Loucy (cell line): ENCODE data around the gene PRSS1.
"Not testable (repeated sequence)": the region's sequence is repeated elsewhere in the genome, so short reads cannot be mapped to it uniquely, and the experiment has no call there.

Experiments
- H2AFZ ChIP-seq: fragments of 200-600 bp; sonication (generic); 2 replicates; pipeline ENCODE4 v1.6.0; 2016; ENCODE audit warnings: antibody characterized with exemption, mild to moderate bottlenecking, low read length, moderate library complexity
- H3F3A ChIP-seq: fragments of 200-600 bp; 2 replicates; pipeline ENCODE4 v1.6.0; 2016; ENCODE audit warnings: antibody characterized with exemption, low read depth, mild to moderate bottlenecking
- H3K27me3 ChIP-seq: fragments of 200-600 bp; sonication (generic); 2 replicates; pipeline ENCODE4 v1.6.1; 2014; ENCODE audit warnings: low read length, mild to moderate bottlenecking; ENCODE audit not compliant: insufficient read depth, poor library complexity, severe bottlenecking
- H3K36me3 ChIP-seq: fragments of 200-600 bp; sonication (generic); 2 replicates; pipeline ENCODE4 v1.6.1; 2016; ENCODE audit warnings: low read length; ENCODE audit not compliant: insufficient read depth
- H3K4me1 ChIP-seq: fragments of 200-600 bp; sonication (generic); 2 replicates; pipeline ENCODE4 v1.5.1; 2014; ENCODE audit warnings: low read length, mild to moderate bottlenecking; ENCODE audit not compliant: insufficient read depth, poor library complexity, severe bottlenecking
- H3K4me2 ChIP-seq: fragments of 200-600 bp; sonication (generic); 2 replicates; pipeline ENCODE4 v1.6.0; 2014; ENCODE audit warnings: antibody characterized with exemption, low read length, low read depth, mild to moderate bottlenecking; ENCODE audit not compliant: poor library complexity, severe bottlenecking
- H3K4me3 ChIP-seq: fragments of 200-600 bp; sonication (generic); 2 replicates; pipeline ENCODE4 v1.5.1; 2014; ENCODE audit warnings: low read length, mild to moderate bottlenecking, mixed read lengths; ENCODE audit not compliant: poor library complexity, severe bottlenecking
- H3K79me2 ChIP-seq: fragments of 200-600 bp; sonication (generic); 2 replicates; pipeline ENCODE4 v1.6.1; 2014; ENCODE audit warnings: low read length; ENCODE audit not compliant: insufficient read depth
- H3K9ac ChIP-seq: fragments of 200-600 bp; sonication (generic); 2 replicates; pipeline ENCODE4 v1.6.0; 2014; ENCODE audit warnings: mild to moderate bottlenecking, low read depth, low read length, moderate library complexity; ENCODE audit not compliant: poor library complexity, severe bottlenecking
- H3K9me2 ChIP-seq: fragments of 200-600 bp; sonication (generic); replicated peaks from 2 replicates; pipeline ENCODE4 v1.6.1; 2016; ENCODE audit warnings: low read depth, low read length, mixed read lengths
- H3K9me3 ChIP-seq: fragments of 200-600 bp; sonication (generic); 2 replicates; pipeline ENCODE4 v1.6.1; 2014; ENCODE audit warnings: mild to moderate bottlenecking, antibody characterized with exemption, low read length, low read depth; ENCODE audit not compliant: insufficient read depth
- H4K20me1 ChIP-seq: fragments of 200-600 bp; sonication (generic); 2 replicates; pipeline ENCODE4 v1.6.0; 2014; ENCODE audit warnings: antibody characterized with exemption, low read length, mild to moderate bottlenecking; ENCODE audit not compliant: insufficient read depth, poor library complexity, severe bottlenecking
- CTCF ChIP-seq: fragments of 200-600 bp; sonication (generic); conservative IDR thresholded peaks from 2 replicates; pipeline ENCODE4 v1.5.1; 2014; ENCODE audit warnings: mild to moderate bottlenecking, antibody characterized with exemption, low read length
- EZH2phosphoT487 ChIP-seq: fragments of 200-600 bp; IDR thresholded peaks from 2 replicates; pipeline ENCODE4 v1.6.1; 2018; ENCODE audit warnings: antibody characterized with exemption, mild to moderate bottlenecking, moderate library complexity, borderline replicate concordance

The PRSS1 gene

DNA sequence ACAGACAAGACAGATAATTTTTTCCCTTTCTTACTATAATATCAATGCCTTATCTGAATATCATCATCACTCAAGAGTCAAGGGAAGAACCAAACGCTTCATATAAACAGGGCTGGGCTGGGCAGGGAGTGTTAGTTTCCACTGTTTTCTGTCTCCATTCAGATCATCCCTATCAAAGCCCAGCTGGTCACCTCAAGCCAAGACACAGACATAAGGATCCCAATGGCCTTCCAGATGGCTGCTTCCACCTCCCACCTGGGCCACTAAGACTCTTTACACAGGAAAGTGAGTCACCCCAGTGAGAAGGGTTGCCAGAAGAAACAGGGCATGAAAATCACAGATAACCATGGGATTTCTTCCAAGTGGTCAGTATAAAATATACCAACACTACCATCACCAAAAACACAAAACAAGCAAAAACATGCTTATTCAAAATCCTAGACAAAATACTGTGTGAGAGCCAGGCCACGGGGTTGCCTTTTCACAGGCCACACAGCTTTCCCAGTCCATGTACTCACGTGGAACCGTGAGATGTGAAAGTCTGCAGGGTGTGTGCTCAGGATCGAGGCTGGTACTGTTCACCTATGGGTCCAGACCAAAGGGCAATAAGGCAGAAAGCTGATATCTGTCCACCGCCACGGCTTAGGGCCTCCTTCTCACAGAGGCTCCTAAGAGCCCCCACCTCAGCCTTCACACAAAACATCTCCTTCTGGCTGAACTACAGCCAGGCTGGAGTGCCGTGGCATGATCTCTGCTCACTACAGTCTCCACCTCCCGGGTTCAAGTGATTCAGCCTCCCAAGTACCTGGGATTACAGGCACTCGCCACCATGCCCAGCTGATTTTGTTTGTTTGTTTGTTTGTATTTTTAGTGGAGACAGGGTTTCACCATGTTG, 5.7 kb downstream of the PRSS1 start:
- Histone ChIP-seq H3K4me2 (no peak overlapping the region), H3F3A (no peaks in the 10 kb centered on the region), H3K4me1 (no peaks in the 10 kb centered on the region), H3K79me2 (no peaks in the 10 kb centered on the region), H3K9ac (no peak overlapping the region), H3K4me3 (no peak overlapping the region), H2AFZ (no peak overlapping the region), H3K36me3 (no peaks in the 10 kb centered on the region), H4K20me1 (no peaks in the 10 kb centered on the region), H3K27me3 (no peaks in the 10 kb centered on the region), H3K9me2 (no peaks in the 10 kb centered on the region), H3K9me3 (no peaks in the 10 kb centered on the region)
- TF ChIP-seq CTCF (no peak), EZH2phosphoT487 (no peak)

GRCh38 chr7:142758312-142758711, 9.0 kb downstream of the PRSS1 start:
- not testable (repeated sequence) for H3F3A ChIP-seq, H3K9me2 ChIP-seq, H3K27me3 ChIP-seq, H2AFZ ChIP-seq, H3K4me2 ChIP-seq, H3K9ac ChIP-seq, H3K79me2 ChIP-seq, H3K4me1 ChIP-seq, H4K20me1 ChIP-seq, H3K4me3 ChIP-seq, H3K9me3 ChIP-seq, H3K36me3 ChIP-seq

DNA sequence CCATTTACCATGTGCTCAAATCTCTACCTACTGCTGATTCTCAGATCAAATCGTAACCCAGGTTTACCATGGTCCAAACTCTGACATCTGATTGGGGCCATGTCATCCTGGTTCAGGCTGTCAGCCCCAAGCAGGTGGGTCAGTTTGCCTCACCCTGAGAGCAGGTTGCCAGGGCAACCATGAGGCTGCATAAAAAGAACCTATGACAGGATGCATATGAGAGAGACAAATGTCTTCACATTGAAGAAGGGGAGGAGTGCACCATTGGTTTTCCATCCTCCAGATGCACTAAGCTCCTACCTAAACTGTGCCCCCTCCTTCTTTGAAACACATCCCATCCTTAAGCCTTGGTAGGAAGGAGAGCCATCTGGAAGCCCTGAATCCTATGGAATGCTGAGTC, 10.2 kb downstream of the PRSS1 start:
- H3K4me2 ChIP-seq, result no peak overlapping the region
- H3K79me2 ChIP-seq, result no peaks in the 10 kb centered on the region
- no peaks in the 10 kb centered on the region for H3K9me2 ChIP-seq
- no peak overlapping the region for H3K4me3 ChIP-seq
- H3K9ac ChIP-seq, result no peak overlapping the region
- no peaks in the 10 kb centered on the region for H4K20me1 ChIP-seq
- no peaks in the 10 kb centered on the region for H3F3A ChIP-seq
- no peaks in the 10 kb centered on the region for H3K9me3 ChIP-seq
- H3K4me1 ChIP-seq, result no peaks in the 10 kb centered on the region
- no peaks in the 10 kb centered on the region for H3K36me3 ChIP-seq
- H2AFZ ChIP-seq, result no peak overlapping the region
- no peaks in the 10 kb centered on the region for H3K27me3 ChIP-seq
- TF ChIP-seq CTCF, result no peak
- TF ChIP-seq EZH2phosphoT487, result no peak
